Hippocampal formation (tissue), 2 donors: ENCODE data around the gene HSPG2.
"Not testable (repeated sequence)": the region's sequence is repeated elsewhere in the genome, so short reads cannot be mapped to it uniquely, and the experiment has no call there.

Experiments used
- DNase-seq, 2 donors: peaks; one replicate each; lab custom pipeline; 2025; lab: John Stamatoyannopoulos, UW

The HSPG2 gene

GRCh38 chr1:21932127-21932526 is 5.0 kb downstream of the HSPG2 start:
- no peak for DNase-seq

- no peak for DNase-seq
These were observed 5.7 kb downstream of the HSPG2 start for GRCh38 chr1:21931171-21932093.

- DNase-seq: no peak
These were observed 6.4 kb downstream of the HSPG2 start for GRCh38 chr1:21930629-21931170.

GRCh38 chr1:21930080-21930571 is 7.0 kb downstream of the HSPG2 start:
- no peak for DNase-seq

GRCh38 chr1:21927533-21928237 is 9.4 kb downstream of the HSPG2 start:
- no peak for DNase-seq

DNA sequence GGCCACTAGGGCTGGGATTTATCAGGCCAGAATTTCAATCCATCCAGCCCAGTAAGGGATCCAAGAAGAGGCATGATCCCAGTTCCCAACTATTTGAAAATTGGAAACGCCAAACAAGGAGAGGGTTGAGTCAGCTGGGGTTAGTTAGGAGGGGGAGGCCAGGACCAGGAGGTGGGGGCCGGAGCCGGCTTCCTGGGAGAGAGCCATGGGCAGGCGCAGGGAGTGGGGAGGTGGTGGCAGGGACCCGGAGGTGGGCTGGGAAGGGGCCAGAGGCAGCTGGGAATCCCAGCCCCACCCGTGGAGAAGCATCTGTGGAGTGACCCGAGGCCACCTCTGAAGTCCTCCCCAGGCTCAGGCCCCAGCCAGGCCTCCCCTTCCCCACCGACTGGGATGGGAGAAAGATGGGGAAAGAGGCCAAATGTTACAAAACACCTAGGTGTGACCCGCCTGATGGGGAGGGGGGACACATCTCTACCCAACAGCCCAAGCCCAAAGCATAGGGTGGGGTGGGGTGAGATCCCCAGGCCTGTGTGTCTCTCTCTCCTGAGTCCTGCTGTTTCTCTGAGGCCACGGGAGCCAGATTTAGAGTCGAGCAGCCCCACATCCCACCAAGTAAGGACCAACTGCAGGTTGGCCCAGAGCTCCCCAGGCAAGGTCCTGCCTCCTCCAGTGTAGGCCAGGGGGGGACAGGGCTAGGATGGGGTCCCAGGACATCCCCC is 10.1 kb downstream of the HSPG2 start:
- DNase-seq: no peak

GRCh38 chr1:21926065-21926464 is 11.0 kb downstream of the HSPG2 start:
- no peak for DNase-seq

GRCh38 chr1:21925334-21925940 is 11.7 kb downstream of the HSPG2 start:
- no peak for DNase-seq

DNA sequence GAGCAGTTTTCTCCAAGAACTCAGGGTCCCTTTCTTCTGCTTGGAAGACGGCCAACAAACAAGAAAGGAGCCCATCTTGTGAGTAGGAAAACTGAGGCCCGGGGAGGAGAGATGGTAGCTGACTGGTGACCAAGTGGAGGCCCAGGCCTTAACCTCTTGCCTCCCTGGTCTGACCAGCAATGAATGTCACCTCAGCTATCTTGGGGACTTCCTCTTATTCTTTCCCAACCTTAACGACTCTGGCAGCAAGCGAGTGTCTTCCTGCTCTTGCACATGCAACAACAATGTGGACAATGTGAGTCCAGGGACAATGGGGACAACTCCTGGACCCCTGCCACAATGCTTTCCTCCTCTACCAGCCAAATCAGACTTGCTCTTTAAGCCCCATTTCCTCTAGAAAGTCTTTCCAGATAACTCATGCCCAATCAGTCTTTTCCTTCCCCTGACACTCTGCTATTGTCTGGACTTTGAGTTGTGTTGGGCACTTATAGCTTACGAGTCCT is 12.6 kb downstream of the HSPG2 start:
- DNase-seq: no peak

DNA sequence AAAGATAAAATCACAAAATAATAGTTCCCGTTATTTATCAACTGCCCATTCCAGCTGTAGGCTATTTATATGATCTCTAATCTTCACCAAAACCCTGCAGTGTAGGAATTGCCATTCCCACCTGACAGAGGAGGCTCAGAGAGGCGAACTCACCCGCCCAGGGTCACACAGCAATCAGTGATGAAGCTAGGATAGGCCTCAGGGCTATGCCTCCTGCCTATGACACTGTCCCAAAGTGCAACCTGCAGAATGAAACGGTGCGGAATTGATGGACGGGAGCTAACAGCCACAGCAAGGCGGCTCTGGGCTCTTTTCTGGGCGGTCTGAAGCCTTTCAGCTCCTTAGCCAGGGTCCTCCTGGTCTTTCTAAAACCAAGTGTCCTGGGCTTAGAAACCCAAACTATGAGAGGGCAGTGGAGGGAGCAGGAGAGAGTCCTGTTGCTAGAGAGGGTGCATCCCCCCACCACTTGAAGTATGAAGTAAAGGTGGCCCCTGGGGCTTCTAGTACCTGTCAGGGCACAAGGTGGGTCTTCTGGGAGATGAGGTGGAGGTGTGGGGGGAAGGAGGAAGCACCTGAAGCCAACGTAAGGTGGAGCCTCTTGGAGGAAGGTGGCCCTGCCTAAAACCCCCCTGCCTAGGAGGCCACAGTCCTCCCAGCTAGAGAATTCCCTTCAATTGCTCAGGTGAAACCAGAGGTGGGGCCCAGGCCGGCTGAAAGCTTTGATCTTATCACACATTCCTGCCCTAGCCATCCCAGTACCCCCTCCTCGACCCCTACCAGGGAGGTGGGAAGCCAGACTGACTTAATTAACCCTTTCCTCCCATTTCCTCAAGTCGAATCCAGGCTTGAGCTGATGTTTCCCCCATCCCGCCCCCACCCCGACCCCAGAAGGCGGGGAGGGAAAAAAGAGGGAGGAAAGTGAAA is 14.8 kb downstream of the HSPG2 start:
- DNase-seq: no peak

DNA sequence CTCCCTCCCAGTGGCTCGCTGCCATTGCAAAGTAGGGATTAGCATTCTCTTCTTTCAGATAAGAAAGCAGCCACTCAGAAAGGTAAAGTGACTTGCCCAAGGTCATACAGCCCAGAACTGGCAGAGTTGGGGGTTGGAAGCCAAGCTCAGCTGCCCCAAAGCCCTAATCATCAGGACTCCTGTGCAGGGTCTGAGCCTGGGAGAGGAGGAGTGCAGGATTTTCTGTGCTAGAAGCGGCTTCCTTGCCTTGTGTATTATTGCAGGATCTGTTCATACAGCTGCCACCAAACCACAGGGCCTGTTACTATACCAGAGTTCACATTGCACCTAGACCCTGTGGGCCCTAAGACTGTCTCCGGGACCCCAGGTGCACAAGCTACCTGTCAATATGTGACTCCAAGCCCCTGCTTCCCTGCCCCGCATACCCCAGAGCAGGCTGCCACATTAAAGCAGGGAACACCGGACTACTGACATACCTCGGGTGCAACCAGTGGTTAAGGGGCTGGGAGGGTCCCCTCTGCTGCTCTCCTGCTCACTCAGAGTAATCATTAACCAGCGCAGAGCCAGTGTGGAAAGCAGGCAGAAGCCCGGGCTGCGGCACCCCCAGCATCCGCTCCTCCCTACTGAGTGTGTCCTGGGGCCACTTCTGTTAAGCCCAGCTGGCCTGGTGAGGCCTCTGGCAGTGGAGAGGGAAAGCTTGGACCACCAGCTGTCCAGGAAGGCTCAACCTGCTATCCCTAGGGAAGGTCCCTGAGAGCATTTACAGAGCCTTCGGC is 15.8 kb downstream of the HSPG2 start:
- no peak for DNase-seq

DNA sequence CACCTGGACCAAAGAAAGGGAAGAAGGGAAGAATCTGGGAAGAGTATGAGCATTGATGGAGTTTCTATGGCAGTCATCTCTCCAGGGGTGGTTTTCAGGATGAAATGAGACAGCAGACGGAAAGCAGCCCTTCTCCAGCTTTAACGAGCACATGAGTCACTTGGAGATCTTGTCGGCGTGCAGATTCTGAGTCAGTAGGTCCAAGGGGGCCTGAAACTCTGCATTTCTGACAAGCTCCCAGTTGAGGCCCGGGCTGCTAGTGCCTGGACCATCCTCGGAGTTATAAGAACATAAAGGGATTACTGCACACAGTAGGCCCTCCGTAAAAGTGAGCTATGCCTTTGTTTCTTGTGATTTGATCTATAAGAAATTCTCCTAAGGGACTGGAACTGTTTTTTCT is 17.6 kb downstream of the HSPG2 start:
- no peak for DNase-seq

DNA sequence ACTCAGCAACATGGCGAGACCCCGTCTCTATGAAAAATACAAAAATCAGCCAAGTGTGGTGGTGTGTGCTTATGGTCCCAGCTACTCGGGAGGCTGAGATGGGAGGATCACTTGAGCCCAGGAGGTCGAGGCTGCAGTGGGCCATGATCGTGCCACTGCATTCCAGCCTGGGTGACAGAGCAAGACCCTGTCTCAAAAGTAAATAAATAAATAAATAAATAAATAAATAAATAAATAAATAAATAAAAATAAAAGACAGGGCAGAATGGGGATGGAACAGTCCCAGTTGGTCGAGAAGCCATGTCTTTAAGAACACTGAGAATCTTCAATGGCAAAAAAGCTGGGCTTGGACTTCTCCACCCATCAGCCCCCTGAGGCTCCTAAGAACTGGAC is 19.9 kb downstream of the HSPG2 start:
- not testable (repeated sequence) for DNase-seq

DNA sequence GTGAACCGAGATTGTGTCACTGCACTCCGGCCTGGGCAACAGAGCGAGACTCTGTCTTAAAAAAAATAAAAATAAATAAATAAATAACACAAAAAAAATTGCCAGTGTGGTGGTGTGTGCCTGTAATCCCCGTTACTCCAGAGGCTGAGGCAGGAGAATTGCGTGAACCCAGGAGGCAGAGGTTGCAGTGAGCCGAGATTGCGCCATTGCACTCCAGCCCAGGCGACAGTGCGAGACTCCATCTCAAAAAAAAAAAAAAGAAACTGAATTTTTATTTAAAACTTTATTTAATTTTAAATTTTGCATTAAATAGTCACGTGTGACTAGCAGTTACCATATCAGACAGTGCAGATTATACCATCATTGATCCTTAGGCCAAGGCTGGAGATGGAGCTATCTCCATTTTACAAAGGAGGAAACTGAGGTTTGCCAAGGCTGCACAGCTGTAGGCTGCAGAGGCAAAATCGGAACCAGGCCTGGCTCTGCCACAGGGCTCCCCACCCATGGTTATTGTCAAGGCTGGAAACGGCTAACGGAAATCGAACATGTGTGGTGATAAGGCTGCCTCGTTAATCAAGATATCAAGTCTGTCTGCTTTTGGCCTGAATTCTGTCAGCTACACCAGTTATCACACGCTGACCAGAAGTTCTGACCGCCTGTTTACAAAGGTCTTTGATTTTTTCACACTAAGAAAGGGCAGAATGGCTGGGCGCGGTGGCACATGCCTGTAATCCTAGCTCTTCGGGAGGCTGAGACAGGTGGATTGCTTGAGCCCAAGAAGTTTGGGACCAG is 20.5 kb downstream of the HSPG2 start:
- DNase-seq: no peak

- no peak for DNase-seq
These were observed 22.1 kb downstream of the HSPG2 start for GRCh38 chr1:21914880-21915640.

GRCh38 chr1:21914450-21914849 is 22.7 kb downstream of the HSPG2 start:
- DNase-seq: no peak

DNA sequence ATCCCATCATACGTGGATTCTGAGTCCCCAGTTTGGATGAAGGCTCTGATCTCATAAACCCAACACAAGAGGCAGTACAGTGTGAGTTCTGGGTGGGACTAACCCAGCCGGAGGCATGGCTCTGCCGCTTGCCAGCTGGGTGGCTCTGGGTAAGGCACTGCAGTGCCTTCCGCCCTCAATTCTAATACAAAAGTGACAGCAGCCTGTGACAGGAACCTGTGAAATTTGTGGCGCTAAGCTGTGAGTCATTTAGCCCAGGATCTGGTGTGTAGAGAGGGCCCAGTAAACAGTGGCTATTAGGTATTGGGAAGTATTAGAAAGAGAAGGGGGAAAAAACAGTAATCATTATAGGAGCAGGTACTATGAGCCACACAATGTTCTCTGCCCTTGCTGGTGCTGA is 23.3 kb downstream of the HSPG2 start:
- DNase-seq: no peak

DNA sequence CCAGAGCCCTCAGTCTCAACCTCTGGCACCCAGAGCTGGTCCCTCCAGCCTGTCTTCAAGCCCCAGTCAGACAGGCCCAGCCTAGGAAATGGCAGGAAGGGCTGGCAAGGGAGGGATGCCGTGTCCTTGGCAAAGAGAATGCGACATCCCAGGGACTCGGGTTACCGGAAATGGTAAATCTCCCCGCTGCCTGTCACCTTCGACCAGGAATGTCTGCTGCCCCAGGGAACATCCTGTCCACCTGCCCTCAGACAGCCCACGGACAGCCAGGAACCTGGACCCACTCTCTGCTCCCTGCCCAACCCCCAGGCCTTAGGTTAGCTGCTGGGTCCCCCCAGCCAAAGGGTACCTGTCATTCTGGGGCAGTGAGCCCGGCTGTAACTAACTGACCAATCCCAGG is 23.9 kb downstream of the HSPG2 start:
- no peak for DNase-seq
